GM18907 (cell line): ENCODE results near the gene HTRA3.

ENCODE experiments used
- ATAC-seq: cut with Tn5 transposase; IDR thresholded peaks from one replicate; pipeline ENCODE4 v1.9.1; 2021; ENCODE audit warnings: mild to moderate bottlenecking, moderate library complexity; ENCODE audit not compliant: unreplicated experiment

The HTRA3 gene

DNA sequence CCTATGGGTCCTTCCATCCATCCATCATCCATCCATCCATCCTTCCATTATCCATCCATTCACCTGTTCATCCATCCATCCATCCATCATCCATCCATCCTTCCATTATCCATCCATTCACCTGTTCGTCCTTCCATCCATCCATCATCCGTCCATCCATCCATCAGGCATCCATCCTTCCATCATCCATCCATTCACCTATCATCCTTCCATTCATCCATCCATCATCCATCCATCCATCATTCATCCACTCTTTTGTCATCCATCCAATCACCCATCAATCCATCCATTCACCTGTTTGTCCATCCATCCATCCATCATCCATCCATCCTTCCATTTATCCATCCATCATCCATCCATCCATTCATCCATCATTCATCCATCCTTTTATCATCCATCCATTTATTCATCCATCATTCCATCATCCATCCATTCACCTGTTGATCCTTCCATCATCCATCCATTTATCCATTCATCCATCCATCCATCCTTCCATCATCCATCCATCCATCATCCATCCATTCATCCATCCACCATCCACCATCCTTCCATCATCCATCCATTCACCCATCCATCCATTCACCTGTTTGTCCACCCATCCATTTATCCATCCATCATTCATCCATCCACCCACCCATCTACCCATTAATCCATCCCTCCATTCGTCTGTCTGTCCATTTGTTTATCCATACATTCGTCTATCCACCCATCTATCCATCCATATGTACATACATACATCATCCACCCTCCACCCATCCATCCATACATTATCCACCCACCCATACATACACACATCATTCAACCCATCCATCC, 35.7 kb upstream of the HTRA3 start:
- ATAC-seq, result no peak

DNA sequence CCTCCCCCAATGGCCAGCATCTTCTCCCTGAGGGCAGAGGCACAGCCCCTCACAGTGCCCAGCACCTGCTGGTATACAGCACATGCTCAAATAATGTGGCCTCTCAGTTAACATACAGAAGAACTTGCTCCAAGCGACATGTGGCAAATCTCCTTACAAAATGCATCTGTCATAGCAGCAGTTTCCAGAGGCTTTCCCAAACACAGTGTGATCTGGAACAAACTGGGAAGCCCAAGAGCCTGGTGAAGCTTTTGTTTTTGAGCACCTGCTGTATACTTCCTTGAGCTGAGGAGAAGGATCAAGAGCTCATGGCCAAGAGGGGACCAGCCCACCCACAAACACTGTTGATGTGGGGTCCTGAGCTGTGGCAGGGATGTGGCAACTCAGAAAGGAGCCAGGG, 34.8 kb upstream of the HTRA3 start:
- no peak for ATAC-seq

DNA sequence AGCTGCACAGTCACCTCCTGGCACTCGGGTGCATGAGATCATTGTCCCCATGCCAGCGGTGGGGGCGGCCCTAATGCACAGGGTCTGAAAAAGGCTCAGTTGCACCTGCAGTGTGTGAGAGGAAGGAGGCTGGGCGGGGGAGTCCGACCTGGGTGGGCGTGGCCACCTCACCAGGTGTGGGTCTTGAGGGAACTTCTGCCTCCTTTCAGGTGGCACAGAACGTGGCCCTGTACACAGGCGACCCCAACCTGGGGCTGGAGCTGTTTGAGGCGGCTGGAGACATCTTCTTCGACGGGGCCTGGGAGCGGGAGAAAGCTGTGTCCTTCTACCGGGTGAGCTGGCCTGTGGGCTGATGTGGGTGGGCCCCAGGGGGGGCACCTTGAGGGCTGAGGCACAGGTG, 34.3 kb upstream of the HTRA3 start:
- ATAC-seq, result no peak

DNA sequence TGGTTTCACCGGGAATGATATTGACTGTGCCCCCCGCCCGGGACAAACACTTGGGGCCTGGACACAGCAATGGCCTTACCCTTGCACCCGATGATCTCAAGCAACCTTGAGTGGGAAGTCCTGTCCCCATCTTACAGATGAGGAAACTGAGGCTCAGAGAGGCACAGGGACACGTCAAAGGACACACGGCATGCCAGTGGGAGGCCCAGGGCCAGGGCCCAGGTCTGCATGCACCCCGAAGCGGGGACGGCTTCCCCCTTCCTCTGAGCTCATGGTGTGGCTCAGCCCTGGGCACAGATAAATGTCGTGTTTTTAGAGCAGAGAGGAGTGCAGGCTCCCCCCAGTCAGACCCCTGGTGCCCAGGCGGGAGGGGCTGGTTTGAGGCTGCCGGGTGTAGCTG, 33.9 kb upstream of the HTRA3 start:
- ATAC-seq, result no peak

DNA sequence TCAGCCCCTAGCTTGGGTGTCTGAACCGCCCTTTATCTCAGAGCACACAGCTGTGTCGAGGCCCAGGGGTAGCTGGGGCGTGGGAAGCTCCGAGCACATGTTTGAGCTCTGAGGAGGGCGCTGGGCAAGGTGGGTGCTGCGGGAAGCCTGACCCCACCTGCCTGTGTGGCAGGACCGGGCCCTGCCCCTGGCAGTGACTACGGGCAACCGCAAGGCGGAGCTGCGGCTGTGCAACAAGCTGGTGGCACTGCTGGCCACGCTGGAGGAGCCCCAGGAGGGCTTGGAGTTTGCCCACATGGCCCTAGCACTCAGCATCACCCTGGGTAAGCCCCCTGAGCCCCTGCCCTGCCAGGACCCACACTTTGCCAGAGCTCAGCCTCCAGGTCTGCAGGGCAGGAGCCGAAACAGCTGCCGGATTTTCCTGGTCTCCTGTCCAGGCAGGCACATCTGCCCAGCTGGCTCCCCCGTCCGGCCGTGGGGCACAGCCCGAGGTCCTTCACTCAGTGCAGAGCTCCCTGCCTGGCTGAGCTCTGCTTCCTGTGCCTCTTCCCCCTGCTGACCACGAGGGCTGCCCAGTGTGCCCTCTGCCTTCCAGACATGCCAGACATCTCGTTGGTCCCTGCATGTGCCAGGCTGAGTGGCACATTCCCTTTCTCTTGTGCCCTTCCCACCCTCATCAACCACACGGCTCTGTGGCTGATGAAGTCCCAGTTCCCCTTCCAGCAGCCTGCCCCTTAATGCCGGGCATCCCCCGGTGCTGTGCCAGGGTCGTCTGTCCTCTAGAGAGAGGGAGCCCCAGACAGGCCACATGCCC, 33.2 kb upstream of the HTRA3 start:
- no peak for ATAC-seq

DNA sequence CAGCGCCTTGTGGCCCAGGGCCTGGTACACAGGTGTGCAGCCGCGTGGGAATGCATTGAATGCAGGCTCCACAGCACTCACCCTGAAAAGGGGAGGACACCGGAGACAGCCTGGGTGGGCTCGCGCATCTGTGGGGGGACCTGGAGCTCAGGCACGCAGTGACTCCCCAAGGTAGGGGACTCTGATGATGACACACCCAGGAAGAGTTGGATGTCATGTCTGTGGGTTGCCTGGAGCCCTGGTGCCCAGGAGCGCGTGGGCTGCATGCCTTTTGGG, 32.7 kb upstream of the HTRA3 start:
- ATAC-seq, result no peak

- ATAC-seq, result no peak
Observed at GRCh38 chr4:8237256-8237989, 32.1 kb upstream of the HTRA3 start.

- no peak for ATAC-seq
Observed at GRCh38 chr4:8238036-8238511, 31.5 kb upstream of the HTRA3 start.

GRCh38 chr4:8238515-8239053, 31.0 kb upstream of the HTRA3 start:
- ATAC-seq, result no peak

- ATAC-seq, result no peak
Observed at GRCh38 chr4:8239226-8239625, 30.3 kb upstream of the HTRA3 start.

- no peak for ATAC-seq
Observed at GRCh38 chr4:8239661-8240060, 29.9 kb upstream of the HTRA3 start.

- no peak for ATAC-seq
Observed at GRCh38 chr4:8240211-8241041, 29.1 kb upstream of the HTRA3 start.

GRCh38 chr4:8241211-8241779, 28.3 kb upstream of the HTRA3 start:
- ATAC-seq, result no peak

DNA sequence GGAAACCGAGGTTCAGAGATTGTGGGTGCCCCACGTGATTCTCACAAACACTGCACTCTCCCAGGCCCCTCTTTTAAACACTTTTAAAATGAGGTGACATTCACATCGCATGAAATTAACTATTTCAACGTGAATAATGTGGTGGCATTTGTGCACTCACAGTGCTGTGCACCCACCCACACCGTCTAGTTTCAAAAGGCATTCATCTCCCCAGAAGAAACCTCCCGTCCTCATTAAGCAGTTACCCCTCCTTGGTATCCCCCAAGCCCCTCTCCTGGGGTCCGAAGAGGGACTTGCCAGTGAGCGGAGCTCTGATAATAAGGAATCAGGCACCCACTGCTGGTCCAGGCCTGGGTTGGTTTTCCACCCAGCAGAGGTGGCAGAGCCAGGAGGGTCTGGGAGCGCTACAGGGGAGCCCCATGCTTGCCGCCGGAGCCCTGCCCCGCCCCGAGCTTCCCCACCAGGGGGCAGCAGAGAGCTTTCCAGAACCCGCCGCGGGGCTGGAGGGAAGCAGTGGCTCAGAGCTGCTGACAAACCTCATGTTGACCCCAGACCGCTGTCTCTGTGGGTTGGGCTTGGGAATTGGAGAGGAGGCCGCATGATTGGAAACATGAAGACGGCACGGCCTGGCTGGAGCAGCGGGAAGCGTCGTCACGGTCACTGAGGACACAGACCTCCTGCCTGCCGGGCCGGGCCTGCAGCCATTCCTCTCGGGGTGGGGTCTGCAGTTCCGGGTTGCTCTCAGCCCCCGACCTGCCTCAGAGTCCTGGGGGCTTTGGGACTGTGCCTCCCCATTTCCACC, 27.5 kb upstream of the HTRA3 start:
- ATAC-seq, result peak; percentile 59

GRCh38 chr4:8242782-8243560, 26.6 kb upstream of the HTRA3 start:
- ATAC-seq, result no peak

GRCh38 chr4:8244001-8244757, 25.4 kb upstream of the HTRA3 start:
- ATAC-seq, result no peak

GRCh38 chr4:8244931-8245460, 24.6 kb upstream of the HTRA3 start:
- no peak for ATAC-seq
